ENCODE measurements around the gene NPAS3. TPM values are rescaled to one million over a fixed set of nuclear protein-coding genes. Genes with fewer than 3 reads are reported as not detected.

Gene NPAS3
- total and polyA plus RNA-seq, 2 donors (not counting 1 experiment from before 2014, with no cell fraction given), result 0.10 to 0.50 TPM

DNA sequence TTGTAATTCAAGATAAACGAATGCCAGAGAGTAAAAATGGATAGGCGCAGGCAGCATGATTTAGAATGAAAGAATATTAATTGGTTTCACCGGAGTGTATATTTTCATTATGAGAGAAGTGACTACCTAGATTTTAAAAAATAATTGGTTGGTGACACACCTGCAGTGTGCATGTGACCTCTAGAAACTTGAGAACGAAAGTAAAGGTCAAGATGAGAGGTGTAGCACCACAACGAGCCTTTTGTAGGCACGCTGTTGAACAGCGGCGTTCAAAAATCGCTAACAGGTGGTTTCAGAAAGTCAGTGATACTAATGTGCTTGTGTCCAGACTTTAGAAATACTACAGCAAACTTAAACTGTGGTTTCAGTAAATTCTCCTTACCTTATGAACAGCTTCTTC, 123.8 kb downstream of the NPAS3 start:
- Histone ChIP-seq H3K27ac (ENCODE audit: insufficient read depth, low read length) (no peak overlapping the region), H4K20me1 (ENCODE audit: control insufficient read depth, extremely low read depth, insufficient read depth, low read length) (no peaks in the 10 kb centered on the region), H3K4me2 (ENCODE audit: extremely low read depth, insufficient read depth, low read length) (no peak overlapping the region), H3K79me2 (ENCODE audit: control insufficient read depth, insufficient read depth, low read length) (no peaks in the 10 kb centered on the region), H3K36me3 (ENCODE audit: control insufficient read depth, insufficient read depth, low read length) (no peaks in the 10 kb centered on the region), H3K27me3 (ENCODE audit: control insufficient read depth, insufficient read depth, low read length) (no peaks in the 10 kb centered on the region), H3K4me1 (ENCODE audit: control insufficient read depth, extremely low read depth, insufficient read depth, low read length) (no peaks in the 10 kb centered on the region), H3K4me3 (replicated peaks in 1 of 4; ENCODE audit: control extremely low read depth in 1 of 4, insufficient read depth in 1 of 4, low read depth in 3 of 4, low read length in 4 of 4) (no peak overlapping the region), H3K9me3 (ENCODE audit: control insufficient read depth, insufficient read depth, low read depth, low read length) (no peaks in the 10 kb centered on the region), H3K9ac (ENCODE audit: insufficient read depth, low read length) (no peak overlapping the region), H2AFZ (ENCODE audit: low read length) (no peak overlapping the region)
- DNase-seq (ENCODE audit: low read depth in 2 of 2), result no peak
- TF ChIP-seq, protein P1, sequence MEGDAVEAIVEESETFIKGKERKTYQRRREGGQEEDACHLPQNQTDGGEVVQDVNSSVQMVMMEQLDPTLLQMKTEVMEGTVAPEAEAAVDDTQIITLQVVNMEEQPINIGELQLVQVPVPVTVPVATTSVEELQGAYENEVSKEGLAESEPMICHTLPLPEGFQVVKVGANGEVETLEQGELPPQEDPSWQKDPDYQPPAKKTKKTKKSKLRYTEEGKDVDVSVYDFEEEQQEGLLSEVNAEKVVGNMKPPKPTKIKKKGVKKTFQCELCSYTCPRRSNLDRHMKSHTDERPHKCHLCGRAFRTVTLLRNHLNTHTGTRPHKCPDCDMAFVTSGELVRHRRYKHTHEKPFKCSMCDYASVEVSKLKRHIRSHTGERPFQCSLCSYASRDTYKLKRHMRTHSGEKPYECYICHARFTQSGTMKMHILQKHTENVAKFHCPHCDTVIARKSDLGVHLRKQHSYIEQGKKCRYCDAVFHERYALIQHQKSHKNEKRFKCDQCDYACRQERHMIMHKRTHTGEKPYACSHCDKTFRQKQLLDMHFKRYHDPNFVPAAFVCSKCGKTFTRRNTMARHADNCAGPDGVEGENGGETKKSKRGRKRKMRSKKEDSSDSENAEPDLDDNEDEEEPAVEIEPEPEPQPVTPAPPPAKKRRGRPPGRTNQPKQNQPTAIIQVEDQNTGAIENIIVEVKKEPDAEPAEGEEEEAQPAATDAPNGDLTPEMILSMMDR (conservative IDR thresholded peaks at IDR 0.05 in 1 of 2, IDR thresholded peaks at IDR 0.05 in 1 of 2; ENCODE audit: low read depth in 1 of 2, low read length in 2 of 2), result no peak
- no peak for TF ChIP-seq EZH2 (IDR thresholded peaks at IDR 0.05; ENCODE audit: low read length, missing control alignments)

DNA sequence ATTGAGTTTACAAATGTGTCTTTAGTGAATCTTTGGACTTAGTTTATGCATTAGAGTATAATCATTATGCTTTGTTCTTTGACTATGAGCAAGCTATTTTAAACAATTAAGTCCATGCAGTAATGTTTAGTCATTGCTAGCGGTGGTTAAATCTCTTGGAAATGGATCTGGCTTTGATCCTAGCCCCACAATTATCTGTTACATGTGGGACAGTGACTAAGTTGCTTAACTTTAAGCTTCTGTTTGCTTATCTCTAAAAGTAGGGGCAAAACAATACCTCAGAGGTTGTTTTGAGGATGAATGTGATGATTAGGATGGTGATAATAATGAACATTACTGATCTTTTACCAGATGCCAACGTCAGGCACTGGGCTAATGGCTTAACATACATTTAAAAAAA, 124.2 kb downstream of the NPAS3 start:
- Histone ChIP-seq H3K36me3 (ENCODE audit: control insufficient read depth, insufficient read depth, low read length) (no peaks in the 10 kb centered on the region), H3K27me3 (ENCODE audit: control insufficient read depth, insufficient read depth, low read length) (no peaks in the 10 kb centered on the region), H3K4me1 (ENCODE audit: control insufficient read depth, extremely low read depth, insufficient read depth, low read length) (no peaks in the 10 kb centered on the region), H3K79me2 (ENCODE audit: control insufficient read depth, insufficient read depth, low read length) (no peaks in the 10 kb centered on the region), H2AFZ (ENCODE audit: low read length) (no peak overlapping the region), H3K9me3 (ENCODE audit: control insufficient read depth, insufficient read depth, low read depth, low read length) (no peaks in the 10 kb centered on the region), H3K4me3 (replicated peaks in 1 of 4; ENCODE audit: control extremely low read depth in 1 of 4, insufficient read depth in 1 of 4, low read depth in 3 of 4, low read length in 4 of 4) (no peak overlapping the region), H3K27ac (ENCODE audit: insufficient read depth, low read length) (no peak overlapping the region), H3K4me2 (ENCODE audit: extremely low read depth, insufficient read depth, low read length) (no peak overlapping the region), H3K9ac (ENCODE audit: insufficient read depth, low read length) (no peak overlapping the region), H4K20me1 (ENCODE audit: control insufficient read depth, extremely low read depth, insufficient read depth, low read length) (no peaks in the 10 kb centered on the region)
- TF ChIP-seq, protein P1 (conservative IDR thresholded peaks at IDR 0.05 in 1 of 2, IDR thresholded peaks at IDR 0.05 in 1 of 2; ENCODE audit: low read depth in 1 of 2, low read length in 2 of 2), result no peak
- no peak for TF ChIP-seq EZH2 (IDR thresholded peaks at IDR 0.05; ENCODE audit: low read length, missing control alignments)
- peak in 1 of 2 donors; percentile 93 for DNase-seq (ENCODE audit: low read depth in 2 of 2)

DNA sequence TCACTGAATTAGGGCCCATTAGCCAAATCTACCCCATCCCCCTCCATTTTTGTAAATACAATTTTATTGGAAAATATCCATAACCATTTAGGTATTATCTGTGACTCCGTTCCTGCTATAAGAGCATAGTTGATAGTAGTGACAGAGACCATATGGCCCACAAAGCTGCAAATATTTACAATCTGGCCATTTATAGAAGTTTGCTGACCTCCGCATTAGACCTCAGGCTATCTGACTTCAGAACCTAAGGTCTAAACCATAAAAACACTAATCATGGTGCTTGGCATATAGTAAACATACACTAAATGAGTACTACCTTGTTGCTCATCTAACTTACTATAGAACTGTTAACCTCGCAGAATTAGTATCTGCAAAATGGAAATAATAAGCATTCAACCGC, 124.8 kb downstream of the NPAS3 start:
- H3K27ac ChIP-seq (ENCODE audit: insufficient read depth, low read length), result no peak overlapping the region
- H3K9me3 ChIP-seq (ENCODE audit: control insufficient read depth, insufficient read depth, low read depth, low read length), result no peaks in the 10 kb centered on the region
- no peaks in the 10 kb centered on the region for H3K79me2 ChIP-seq (ENCODE audit: control insufficient read depth, insufficient read depth, low read length)
- no peak overlapping the region for H3K4me2 ChIP-seq (ENCODE audit: extremely low read depth, insufficient read depth, low read length)
- no peaks in the 10 kb centered on the region for H3K27me3 ChIP-seq (ENCODE audit: control insufficient read depth, insufficient read depth, low read length)
- H3K4me1 ChIP-seq (ENCODE audit: control insufficient read depth, extremely low read depth, insufficient read depth, low read length), result no peaks in the 10 kb centered on the region
- no peaks in the 10 kb centered on the region for H3K36me3 ChIP-seq (ENCODE audit: control insufficient read depth, insufficient read depth, low read length)
- no peak for TF ChIP-seq EZH2 (IDR thresholded peaks at IDR 0.05; ENCODE audit: low read length, missing control alignments)
- TF ChIP-seq, protein P1 (conservative IDR thresholded peaks at IDR 0.05 in 1 of 2, IDR thresholded peaks at IDR 0.05 in 1 of 2; ENCODE audit: low read depth in 1 of 2, low read length in 2 of 2), result no peak
- H3K9ac ChIP-seq (ENCODE audit: insufficient read depth, low read length), result no peak overlapping the region
- no peaks in the 10 kb centered on the region for H4K20me1 ChIP-seq (ENCODE audit: control insufficient read depth, extremely low read depth, insufficient read depth, low read length)
- no peak overlapping the region for H3K4me3 ChIP-seq (replicated peaks in 1 of 4; ENCODE audit: control extremely low read depth in 1 of 4, insufficient read depth in 1 of 4, low read depth in 3 of 4, low read length in 4 of 4)
- no peak for DNase-seq (ENCODE audit: low read depth in 2 of 2)
- H2AFZ ChIP-seq (ENCODE audit: low read length), result no peak overlapping the region
